ENCODE measurements around the gene TEP1.

Gene TEP1

GRCh38 chr14:20327005-20327869 lies 86.1 kb downstream of the TEP1 start:
- peak; percentile 60 for TF ChIP-seq CTCF (IDR thresholded peaks at IDR 0.05; ENCODE audit: control insufficient read depth, insufficient read depth, low read depth, low read length, missing control alignments)
- H3K4me3 ChIP-seq (ENCODE audit: control insufficient read depth, low read depth, low read length), result no peak overlapping the region
- DNase-seq (ENCODE audit: low read depth), result peak; percentile 33

DNA sequence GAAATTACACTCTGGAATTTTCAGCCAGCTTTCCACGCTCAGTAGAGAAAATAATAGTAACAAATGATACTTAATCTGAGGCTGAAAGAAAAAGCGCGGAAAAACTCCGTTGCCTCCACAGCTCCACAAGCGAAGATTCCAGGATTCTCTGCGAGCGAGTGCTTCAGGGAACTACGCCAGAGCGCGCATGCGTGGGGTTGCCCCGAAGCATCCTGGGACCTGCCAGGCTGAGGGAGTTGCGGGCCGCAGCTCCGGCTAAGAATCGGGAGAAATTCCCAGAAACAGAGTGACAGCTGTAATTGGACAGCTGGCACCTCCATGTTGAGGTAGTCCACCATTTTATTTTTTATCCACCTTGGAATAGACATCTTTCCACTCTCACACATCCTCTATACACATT lies 95.6 kb downstream of the TEP1 start:
- no peak for DNase-seq (ENCODE audit: low read depth)
- no peak for TF ChIP-seq CTCF (IDR thresholded peaks at IDR 0.05; ENCODE audit: control insufficient read depth, insufficient read depth, low read depth, low read length, missing control alignments)
- H3K4me3 ChIP-seq (ENCODE audit: control insufficient read depth, low read depth, low read length), result no peak overlapping the region

All from AG09309 (cell line).